Measurements from ENCODE around the gene SPATA24. TPM values are rescaled to one million over a fixed set of nuclear protein-coding genes. Genes with fewer than 3 reads are reported as not detected.

Gene SPATA24
- total RNA-seq, 1 experiment from 2014 or later, result 1.4 TPM

DNA sequence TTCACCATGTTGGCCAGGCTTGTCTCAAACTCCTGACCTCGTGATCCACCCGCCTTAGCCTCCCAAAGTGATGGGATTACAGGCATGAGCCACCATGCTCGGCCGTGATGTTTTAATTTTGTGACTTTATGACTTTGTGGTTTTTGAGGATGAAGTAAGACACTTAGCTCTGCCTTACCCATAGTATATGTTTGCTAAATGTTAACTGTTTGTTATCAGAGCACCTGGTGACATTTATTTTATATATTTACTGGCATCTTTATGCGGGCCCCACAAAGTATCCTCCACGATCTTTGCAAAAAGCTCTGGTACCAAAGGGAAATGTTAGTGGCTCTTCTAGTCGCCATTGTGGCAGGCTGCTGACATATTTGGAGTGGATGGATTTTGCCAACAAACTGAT, 27.5 kb downstream of the SPATA24 start:
- Histone ChIP-seq H2AFZ (ENCODE audit: low read length) (no peak overlapping the region), H3K79me2 (ENCODE audit: low read length) (no peaks in the 10 kb centered on the region), H3K4me1 (ENCODE audit: insufficient read depth, low read length) (peaks cover 29% of the 10 kb centered on the region), H3K4me2 (ENCODE audit: low read length) (no peak overlapping the region), H3K36me3 (ENCODE audit: low read depth, low read length) (no peaks in the 10 kb centered on the region), H3K9ac (ENCODE audit: low read length) (no peak overlapping the region), H3K27me3 (ENCODE audit: low read length) (no peaks in the 10 kb centered on the region), H4K20me1 (ENCODE audit: low read length) (no peaks in the 10 kb centered on the region), H3F3A (ENCODE audit: low read length, unreplicated experiment) (peaks cover 4% of the 10 kb centered on the region), H3K27ac (ENCODE audit: low read length) (no peak overlapping the region), H3K9me2 (replicated peaks; ENCODE audit: low read length) (no peaks in the 10 kb centered on the region), H3K4me3 (ENCODE audit: low read length) (no peak overlapping the region), H3K9me3 (ENCODE audit: low read length) (no peaks in the 10 kb centered on the region)
- ChIA-PET CTCF (no interaction called here), POLR2A (ENCODE audit: unreplicated experiment) (no interaction called here)
- TF ChIP-seq, protein P1, sequence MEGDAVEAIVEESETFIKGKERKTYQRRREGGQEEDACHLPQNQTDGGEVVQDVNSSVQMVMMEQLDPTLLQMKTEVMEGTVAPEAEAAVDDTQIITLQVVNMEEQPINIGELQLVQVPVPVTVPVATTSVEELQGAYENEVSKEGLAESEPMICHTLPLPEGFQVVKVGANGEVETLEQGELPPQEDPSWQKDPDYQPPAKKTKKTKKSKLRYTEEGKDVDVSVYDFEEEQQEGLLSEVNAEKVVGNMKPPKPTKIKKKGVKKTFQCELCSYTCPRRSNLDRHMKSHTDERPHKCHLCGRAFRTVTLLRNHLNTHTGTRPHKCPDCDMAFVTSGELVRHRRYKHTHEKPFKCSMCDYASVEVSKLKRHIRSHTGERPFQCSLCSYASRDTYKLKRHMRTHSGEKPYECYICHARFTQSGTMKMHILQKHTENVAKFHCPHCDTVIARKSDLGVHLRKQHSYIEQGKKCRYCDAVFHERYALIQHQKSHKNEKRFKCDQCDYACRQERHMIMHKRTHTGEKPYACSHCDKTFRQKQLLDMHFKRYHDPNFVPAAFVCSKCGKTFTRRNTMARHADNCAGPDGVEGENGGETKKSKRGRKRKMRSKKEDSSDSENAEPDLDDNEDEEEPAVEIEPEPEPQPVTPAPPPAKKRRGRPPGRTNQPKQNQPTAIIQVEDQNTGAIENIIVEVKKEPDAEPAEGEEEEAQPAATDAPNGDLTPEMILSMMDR (conservative IDR thresholded peaks at IDR 0.05; ENCODE audit: low read depth, low read length), result no peak
- no peak for TF ChIP-seq EZH2 (IDR thresholded peaks at IDR 0.05; ENCODE audit: low read length, unreplicated experiment)
- TF ChIP-seq EZH2phosphoT487 (IDR thresholded peaks at IDR 0.05; ENCODE audit: borderline replicate concordance, low read length), result no peak
- ATAC-seq (no peak), DNase-seq (no peak)
- no TSS peak for BruUV-seq (replicated peaks)
- intact Hi-C loops (cut with micrococcal nuclease), result no loop called here

DNA sequence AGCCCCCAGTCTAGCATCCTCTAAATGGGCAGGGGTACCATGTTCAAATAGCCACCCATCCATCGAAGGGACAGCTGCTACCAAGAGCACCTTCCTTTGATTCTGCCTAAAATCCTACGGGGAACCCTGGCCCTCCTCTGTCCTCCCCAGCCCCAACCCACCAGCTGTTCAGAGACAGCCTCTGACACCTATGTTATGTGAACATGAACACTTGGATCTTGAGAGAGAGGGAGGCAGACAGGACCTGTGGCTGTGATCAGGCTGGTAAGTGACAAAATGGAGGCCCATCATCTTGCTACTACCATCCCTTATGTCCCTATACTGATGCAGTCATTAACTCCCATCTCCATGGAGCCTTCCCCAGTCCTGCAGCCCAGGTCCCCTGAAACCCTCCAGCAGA, 29.0 kb downstream of the SPATA24 start:
- Histone ChIP-seq H2AFZ (ENCODE audit: low read length) (no peak overlapping the region), H3K27me3 (ENCODE audit: low read length) (no peaks in the 10 kb centered on the region), H3K79me2 (ENCODE audit: low read length) (no peaks in the 10 kb centered on the region), H3K36me3 (ENCODE audit: low read depth, low read length) (no peaks in the 10 kb centered on the region), H3K9me2 (replicated peaks; ENCODE audit: low read length) (no peaks in the 10 kb centered on the region), H3F3A (ENCODE audit: low read length, unreplicated experiment) (peaks cover 4% of the 10 kb centered on the region), H3K4me2 (ENCODE audit: low read length) (0 out of 2 replicates have a peak overlapping the region, but pooled peaks have one; percentile 66), H3K9ac (ENCODE audit: low read length) (no peak overlapping the region), H3K4me3 (ENCODE audit: low read length) (no peak overlapping the region), H4K20me1 (ENCODE audit: low read length) (no peaks in the 10 kb centered on the region), H3K27ac (ENCODE audit: low read length) (peak overlapping the region; percentile 98), H3K4me1 (ENCODE audit: insufficient read depth, low read length) (peaks cover 29% of the 10 kb centered on the region), H3K9me3 (ENCODE audit: low read length) (no peaks in the 10 kb centered on the region)
- intact Hi-C loops (cut with micrococcal nuclease), result no loop called here
- no peak for DNase-seq
- no TSS peak for BruUV-seq (replicated peaks)
- POLR2A ChIA-PET (ENCODE audit: unreplicated experiment), result no interaction called here
- CTCF ChIA-PET, result no interaction called here
- ATAC-seq, result no peak
- TF ChIP-seq, protein P1 (conservative IDR thresholded peaks at IDR 0.05; ENCODE audit: low read depth, low read length), result no peak
- no peak for TF ChIP-seq EZH2 (IDR thresholded peaks at IDR 0.05; ENCODE audit: low read length, unreplicated experiment)

DNA sequence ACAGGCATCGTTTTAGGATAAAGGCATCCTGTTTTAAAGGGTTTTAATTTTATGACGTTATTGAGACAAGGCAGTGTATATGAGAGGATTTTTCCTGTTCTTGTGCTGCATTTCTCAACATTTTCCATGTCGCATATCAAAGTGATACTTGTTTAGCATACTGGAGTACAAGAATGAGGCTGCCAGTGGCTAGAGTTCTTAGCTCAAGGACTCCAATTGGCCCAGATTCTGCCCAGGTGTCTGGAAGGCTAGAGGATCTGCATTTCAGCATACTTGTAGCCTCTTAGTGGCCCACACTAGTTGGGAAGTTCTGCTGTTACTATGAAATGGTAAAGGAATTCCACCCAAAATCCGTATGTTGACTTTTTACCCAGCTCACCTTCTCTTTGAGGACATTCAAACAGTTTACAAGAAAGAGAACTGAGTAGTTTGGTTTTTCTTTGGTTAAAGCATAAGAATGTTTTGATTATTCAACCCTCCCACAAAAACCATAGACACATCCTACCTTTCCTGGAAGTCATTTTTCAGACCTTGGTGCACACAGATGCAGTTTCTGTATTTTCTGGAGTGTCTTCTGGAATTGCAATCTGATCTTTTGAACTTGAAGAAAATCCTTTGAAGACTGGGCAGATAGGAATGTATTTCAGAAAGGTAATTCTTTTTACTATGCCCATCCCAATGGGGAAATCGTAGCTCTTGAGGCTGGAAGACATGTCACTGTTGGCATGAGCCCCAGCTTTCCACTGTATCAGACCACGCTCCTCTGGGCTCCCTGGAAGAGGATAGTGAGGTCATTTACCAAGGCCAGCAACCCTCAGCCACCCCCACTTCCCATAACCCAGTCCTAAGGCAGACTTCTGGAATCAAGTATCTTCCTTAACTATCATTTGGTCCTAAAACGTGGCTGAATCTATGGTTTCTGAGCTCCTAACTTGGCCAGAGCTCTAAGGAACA, 32.1 kb downstream of the SPATA24 start:
- Histone ChIP-seq H3K36me3 (ENCODE audit: low read depth, low read length) (no peaks in the 10 kb centered on the region; the same call in 1 of the 2 replicates), H3K4me1 (ENCODE audit: insufficient read depth, low read length) (peaks cover 29% of the 10 kb centered on the region), H3K4me2 (ENCODE audit: low read length) (no peak overlapping the region), H4K20me1 (ENCODE audit: low read length) (no peaks in the 10 kb centered on the region), H3K79me2 (ENCODE audit: low read length) (no peaks in the 10 kb centered on the region), H3K27me3 (ENCODE audit: low read length) (no peaks in the 10 kb centered on the region), H3K9me3 (ENCODE audit: low read length) (no peaks in the 10 kb centered on the region), H3K9ac (ENCODE audit: low read length) (no peak overlapping the region), H3K4me3 (ENCODE audit: low read length) (no peak overlapping the region), H3K27ac (ENCODE audit: low read length) (0 out of 2 replicates have a peak overlapping the region, but pooled peaks have one; percentile 22), H2AFZ (ENCODE audit: low read length) (no peak overlapping the region), H3K9me2 (replicated peaks; ENCODE audit: low read length) (no peaks in the 10 kb centered on the region), H3F3A (ENCODE audit: low read length, unreplicated experiment) (peaks cover 4% of the 10 kb centered on the region)
- BruUV-seq (replicated peaks), result no TSS peak
- ATAC-seq (no peak), DNase-seq (no peak)
- CTCF ChIA-PET, result no interaction called here
- intact Hi-C loops (cut with micrococcal nuclease), result loop anchor here (2.0 kb wide), 1 partner anchor 31 kb away; the partner anchor contains the start of gene PAIP2
- TF ChIP-seq EZH2 (IDR thresholded peaks at IDR 0.05; ENCODE audit: low read length, unreplicated experiment) (no peak), EZH2phosphoT487 (IDR thresholded peaks at IDR 0.05; ENCODE audit: borderline replicate concordance, low read length) (no peak)
- TF ChIP-seq, protein P1 (conservative IDR thresholded peaks at IDR 0.05; ENCODE audit: low read depth, low read length), result no peak
- POLR2A ChIA-PET (ENCODE audit: unreplicated experiment), result no interaction called here
